ENCODE results near the gene CHSY1.

The CHSY1 gene

DNA sequence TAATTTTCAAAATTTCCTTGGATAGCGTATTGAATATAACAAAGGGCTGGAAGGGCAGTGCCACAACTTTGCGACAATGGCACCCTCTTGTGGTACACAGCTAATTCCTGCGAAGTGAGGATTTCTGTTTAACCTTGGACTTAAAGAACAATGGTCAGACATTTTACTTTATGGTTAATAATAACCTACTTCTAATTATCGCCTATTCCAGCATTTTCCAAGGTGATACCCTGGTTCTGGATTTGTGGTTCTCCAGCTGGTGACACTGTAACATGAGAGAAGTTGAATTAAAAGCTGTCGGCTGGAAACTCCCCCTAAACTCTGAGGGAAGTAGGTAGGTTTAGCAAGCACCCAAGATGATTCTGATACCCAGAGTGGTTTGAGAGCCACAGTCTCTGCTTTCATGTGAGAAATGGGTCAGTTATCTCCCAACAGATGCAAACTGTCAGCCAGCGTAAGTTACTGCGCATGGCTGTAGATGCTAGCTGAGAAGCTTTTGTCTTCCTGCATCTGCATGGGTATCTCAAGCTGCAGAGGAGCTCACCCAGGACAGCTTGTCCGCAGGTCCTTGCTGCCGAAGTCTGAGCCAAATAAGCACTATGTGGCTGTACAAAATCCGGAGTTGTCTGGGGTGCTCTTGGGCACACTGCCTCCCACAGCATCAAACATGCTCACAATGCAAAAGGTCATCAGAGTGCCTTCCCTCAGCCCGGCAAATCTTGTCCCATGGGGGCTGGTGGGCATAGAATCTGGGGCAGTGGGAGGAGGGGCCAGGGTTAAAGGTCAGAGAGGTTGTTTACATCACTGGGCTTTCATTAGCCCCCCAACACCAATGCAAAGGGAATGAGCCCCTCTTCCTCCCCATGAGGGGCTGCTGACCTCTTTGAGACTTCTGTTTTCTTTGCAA is 6.6 kb upstream of the CHSY1 start:
- H3K36me3 ChIP-seq (ENCODE audit: control insufficient read depth in 1 of 2, insufficient read depth in 2 of 2, low read depth in 1 of 2, low read length in 2 of 2): no peaks in the 10 kb centered on the region
- H3K4ac ChIP-seq (ENCODE audit: low read depth in 1 of 2, low read length in 2 of 2): no peak overlapping the region
- H2BK15ac ChIP-seq (ENCODE audit: low read depth, poor library complexity, severe bottlenecking): no peak overlapping the region
- peak overlapping the region; percentile 41 for H4K91ac ChIP-seq (ENCODE audit: low read length)
- H3K14ac ChIP-seq (ENCODE audit: low read length in 2 of 2): no peak overlapping the region
- no peak overlapping the region for H2AK5ac ChIP-seq (ENCODE audit: low read length, severe bottlenecking)
- no peak overlapping the region for H2BK12ac ChIP-seq (ENCODE audit: low read length in 2 of 2)
- DNase-seq: peak; percentile 73
- no peaks in the 10 kb centered on the region for H3K79me1 ChIP-seq (replicated peaks; ENCODE audit: low read length, poor library complexity, severe bottlenecking)
- no peak overlapping the region for H3K23ac ChIP-seq (ENCODE audit: low read length in 2 of 2)
- no peak overlapping the region for H2AFZ ChIP-seq (ENCODE audit: low read depth, low read length)
- H3K4me1 ChIP-seq (ENCODE audit: control insufficient read depth, insufficient read depth, low read depth, low read length): peaks cover 3% of the 10 kb centered on the region
- H4K8ac ChIP-seq (ENCODE audit: low read length): no peak overlapping the region
- no peak overlapping the region for H3K18ac ChIP-seq (ENCODE audit: low read depth in 1 of 2, low read length in 2 of 2)
- peak overlapping the region; percentile 40 for H3K9ac ChIP-seq (ENCODE audit: low read length)
- no peaks in the 10 kb centered on the region for H3K9me3 ChIP-seq (ENCODE audit: control insufficient read depth, low read length)
- no peak overlapping the region for H3K4me2 ChIP-seq (ENCODE audit: low read length, poor library complexity, severe bottlenecking)
- no peak overlapping the region for H2BK5ac ChIP-seq (ENCODE audit: low read depth, low read length, poor library complexity, severe bottlenecking)
- H3K27me3 ChIP-seq (ENCODE audit: control insufficient read depth in 1 of 2, insufficient read depth in 1 of 2, low read length in 2 of 2): peaks cover 0 to 7% of the 10 kb centered on the region in 2 experiments
- H3K4me3 ChIP-seq (ENCODE audit: insufficient read depth in 1 of 2, low read depth in 1 of 2, low read length in 2 of 2): no peak overlapping the region
- 72% methylated on average over 7 of the region's 11 CpGs for WGBS
- H3K27ac ChIP-seq (ENCODE audit: low read length, poor library complexity, severe bottlenecking): no peak overlapping the region
- H2BK120ac ChIP-seq (ENCODE audit: low read depth, low read length): no peak overlapping the region

DNA sequence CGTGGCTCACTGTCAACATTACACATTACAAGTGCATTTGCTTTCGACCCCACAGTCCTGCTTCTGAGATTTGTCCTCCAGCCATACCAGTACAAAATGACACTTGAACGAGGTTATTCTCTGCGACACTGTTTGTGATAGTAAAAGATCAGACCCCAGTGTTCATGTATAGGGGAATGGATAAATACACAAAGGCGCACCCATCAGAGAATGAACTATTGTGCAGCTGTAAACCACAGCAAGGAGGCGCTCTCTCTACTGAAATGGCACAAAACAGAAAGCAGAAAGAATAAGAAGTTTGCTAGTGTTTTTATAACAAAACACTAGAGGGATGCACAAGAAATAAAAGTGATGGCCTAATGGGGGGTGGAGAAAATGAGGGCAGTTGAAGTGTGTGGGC is 4.9 kb upstream of the CHSY1 start:
- 98% methylated on average over 6 of the region's 6 CpGs for WGBS
- peaks cover 0 to 7% of the 10 kb centered on the region in 2 experiments for H3K27me3 ChIP-seq (ENCODE audit: control insufficient read depth in 1 of 2, insufficient read depth in 1 of 2, low read length in 2 of 2)
- H4K91ac ChIP-seq (ENCODE audit: low read length): no peak overlapping the region
- no peak overlapping the region for H3K4ac ChIP-seq (ENCODE audit: low read depth in 1 of 2, low read length in 2 of 2)
- DNase-seq: no peak
- H2BK12ac ChIP-seq (ENCODE audit: low read length in 2 of 2): no peak overlapping the region
- H3K4me1 ChIP-seq (ENCODE audit: control insufficient read depth, insufficient read depth, low read depth, low read length): peaks cover 3% of the 10 kb centered on the region
- no peaks in the 10 kb centered on the region for H3K9me3 ChIP-seq (ENCODE audit: control insufficient read depth, low read length)
- no peaks in the 10 kb centered on the region for H3K79me1 ChIP-seq (replicated peaks; ENCODE audit: low read length, poor library complexity, severe bottlenecking)
- no peak overlapping the region for H2AK5ac ChIP-seq (ENCODE audit: low read length, severe bottlenecking)
- H2AFZ ChIP-seq (ENCODE audit: low read depth, low read length): no peak overlapping the region
- H2BK120ac ChIP-seq (ENCODE audit: low read depth, low read length): no peak overlapping the region
- no peak overlapping the region for H3K27ac ChIP-seq (ENCODE audit: low read length, poor library complexity, severe bottlenecking)
- H3K9ac ChIP-seq (ENCODE audit: low read length): no peak overlapping the region
- H2BK5ac ChIP-seq (ENCODE audit: low read depth, low read length, poor library complexity, severe bottlenecking): no peak overlapping the region
- H3K4me3 ChIP-seq (ENCODE audit: insufficient read depth in 1 of 2, low read depth in 1 of 2, low read length in 2 of 2): no peak overlapping the region
- no peak overlapping the region for H3K14ac ChIP-seq (ENCODE audit: low read length in 2 of 2)
- no peaks in the 10 kb centered on the region for H3K36me3 ChIP-seq (ENCODE audit: control insufficient read depth in 1 of 2, insufficient read depth in 2 of 2, low read depth in 1 of 2, low read length in 2 of 2)
- H3K4me2 ChIP-seq (ENCODE audit: low read length, poor library complexity, severe bottlenecking): no peak overlapping the region
- H4K8ac ChIP-seq (ENCODE audit: low read length): no peak overlapping the region
- H3K23ac ChIP-seq (ENCODE audit: low read length in 2 of 2): no peak overlapping the region
- no peak overlapping the region for H3K18ac ChIP-seq (ENCODE audit: low read depth in 1 of 2, low read length in 2 of 2)
- H2BK15ac ChIP-seq (ENCODE audit: low read depth, poor library complexity, severe bottlenecking): no peak overlapping the region

DNA sequence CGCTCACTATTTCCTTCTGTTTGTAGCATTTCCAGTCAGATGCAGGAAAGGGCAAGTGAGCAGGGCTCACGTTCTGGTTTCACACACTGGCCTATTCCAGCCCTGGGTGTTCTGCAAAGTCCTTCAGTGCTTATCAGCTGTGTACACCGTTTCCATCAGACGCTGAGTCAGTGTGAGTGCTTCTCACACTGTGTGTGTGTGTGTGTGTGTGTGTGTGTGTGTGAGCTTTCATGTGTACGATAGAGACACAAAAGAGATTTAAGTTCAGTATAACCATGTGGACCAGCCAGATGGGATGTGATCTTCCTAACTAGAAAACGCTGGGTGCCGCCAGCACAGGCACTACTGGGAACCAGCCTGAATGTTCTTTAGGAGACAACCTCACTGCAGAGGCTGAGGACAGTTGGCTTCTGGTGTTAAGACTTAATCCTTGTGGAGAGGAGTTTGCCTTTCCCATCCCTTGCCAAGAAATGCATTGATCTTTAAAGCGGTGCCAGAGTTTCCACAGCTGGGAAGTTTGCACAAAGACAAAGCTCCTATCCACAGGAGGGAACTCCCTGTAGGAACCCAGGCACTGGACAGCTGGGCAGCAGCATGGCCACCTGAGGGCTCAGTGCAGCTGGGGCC is 3.9 kb upstream of the CHSY1 start:
- Histone ChIP-seq H4K91ac (ENCODE audit: low read length) (no peak overlapping the region), H3K9me3 (ENCODE audit: control insufficient read depth, low read length) (no peaks in the 10 kb centered on the region), H4K8ac (ENCODE audit: low read length) (peak overlapping the region; percentile 23), H2AFZ (ENCODE audit: low read depth, low read length) (no peak overlapping the region), H2BK12ac (ENCODE audit: low read length in 2 of 2) (peak overlapping the region; percentile 6 to 66), H3K14ac (ENCODE audit: low read length in 2 of 2) (no peak overlapping the region), H3K4me1 (ENCODE audit: control insufficient read depth, insufficient read depth, low read depth, low read length) (peaks cover 3% of the 10 kb centered on the region), H3K23ac (ENCODE audit: low read length in 2 of 2) (no peak overlapping the region), H2BK15ac (ENCODE audit: low read depth, poor library complexity, severe bottlenecking) (no peak overlapping the region), H3K27ac (ENCODE audit: low read length, poor library complexity, severe bottlenecking) (no peak overlapping the region), H3K18ac (ENCODE audit: low read depth in 1 of 2, low read length in 2 of 2) (no peak overlapping the region), H2AK5ac (ENCODE audit: low read length, severe bottlenecking) (no peak overlapping the region), H3K36me3 (ENCODE audit: control insufficient read depth in 1 of 2, insufficient read depth in 2 of 2, low read depth in 1 of 2, low read length in 2 of 2) (no peaks in the 10 kb centered on the region), H3K4ac (ENCODE audit: low read depth in 1 of 2, low read length in 2 of 2) (no peak overlapping the region), H3K4me3 (ENCODE audit: insufficient read depth in 1 of 2, low read depth in 1 of 2, low read length in 2 of 2) (no peak overlapping the region), H2BK5ac (ENCODE audit: low read depth, low read length, poor library complexity, severe bottlenecking) (no peak overlapping the region), H3K9ac (ENCODE audit: low read length) (no peak overlapping the region), H2BK120ac (ENCODE audit: low read depth, low read length) (peak overlapping the region; percentile 49), H3K79me1 (replicated peaks; ENCODE audit: low read length, poor library complexity, severe bottlenecking) (no peaks in the 10 kb centered on the region), H3K4me2 (ENCODE audit: low read length, poor library complexity, severe bottlenecking) (no peak overlapping the region), H3K27me3 (ENCODE audit: control insufficient read depth in 1 of 2, insufficient read depth in 1 of 2, low read length in 2 of 2) (peaks cover 0 to 7% of the 10 kb centered on the region in 2 experiments)
- DNase-seq: peak; percentile 86
- WGBS: 45% methylated on average over 8 of the region's 8 CpGs

DNA sequence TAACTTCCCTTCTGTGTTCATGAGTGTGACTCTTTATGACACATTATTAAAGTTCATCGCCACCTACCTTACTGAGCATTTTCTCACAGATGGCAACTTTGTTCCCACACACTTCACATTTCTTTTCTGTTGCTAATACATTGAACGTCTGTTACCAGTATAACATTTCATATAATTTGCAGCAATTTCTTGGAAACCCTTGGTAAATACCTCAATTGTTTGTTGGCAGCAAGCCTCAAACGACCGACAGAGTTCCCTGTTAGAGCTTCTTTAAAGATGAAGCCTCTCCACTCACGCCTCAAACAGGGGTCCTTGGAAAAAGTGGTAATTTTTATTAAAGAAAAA is 3.2 kb upstream of the CHSY1 start:
- H3K14ac ChIP-seq (ENCODE audit: low read length in 2 of 2): no peak overlapping the region
- no peak overlapping the region for H2BK5ac ChIP-seq (ENCODE audit: low read depth, low read length, poor library complexity, severe bottlenecking)
- peaks cover 3% of the 10 kb centered on the region for H3K4me1 ChIP-seq (ENCODE audit: control insufficient read depth, insufficient read depth, low read depth, low read length)
- H2BK120ac ChIP-seq (ENCODE audit: low read depth, low read length): no peak overlapping the region
- no peak overlapping the region for H4K8ac ChIP-seq (ENCODE audit: low read length)
- no peak overlapping the region for H2BK12ac ChIP-seq (ENCODE audit: low read length in 2 of 2)
- H3K4me3 ChIP-seq (ENCODE audit: insufficient read depth in 1 of 2, low read depth in 1 of 2, low read length in 2 of 2): no peak overlapping the region
- peaks cover 0 to 7% of the 10 kb centered on the region in 2 experiments for H3K27me3 ChIP-seq (ENCODE audit: control insufficient read depth in 1 of 2, insufficient read depth in 1 of 2, low read length in 2 of 2)
- H3K18ac ChIP-seq (ENCODE audit: low read depth in 1 of 2, low read length in 2 of 2): no peak overlapping the region
- no peak for DNase-seq
- 86% methylated on average over 2 of the region's 5 CpGs for WGBS
- no peaks in the 10 kb centered on the region for H3K79me1 ChIP-seq (replicated peaks; ENCODE audit: low read length, poor library complexity, severe bottlenecking)
- H2BK15ac ChIP-seq (ENCODE audit: low read depth, poor library complexity, severe bottlenecking): no peak overlapping the region
- no peak overlapping the region for H3K9ac ChIP-seq (ENCODE audit: low read length)
- H3K36me3 ChIP-seq (ENCODE audit: control insufficient read depth in 1 of 2, insufficient read depth in 2 of 2, low read depth in 1 of 2, low read length in 2 of 2): no peaks in the 10 kb centered on the region
- no peak overlapping the region for H2AFZ ChIP-seq (ENCODE audit: low read depth, low read length)
- H3K4ac ChIP-seq (ENCODE audit: low read depth in 1 of 2, low read length in 2 of 2): no peak overlapping the region
- no peak overlapping the region for H3K23ac ChIP-seq (ENCODE audit: low read length in 2 of 2)
- H3K27ac ChIP-seq (ENCODE audit: low read length, poor library complexity, severe bottlenecking): no peak overlapping the region
- no peaks in the 10 kb centered on the region for H3K9me3 ChIP-seq (ENCODE audit: control insufficient read depth, low read length)
- no peak overlapping the region for H4K91ac ChIP-seq (ENCODE audit: low read length)
- H2AK5ac ChIP-seq (ENCODE audit: low read length, severe bottlenecking): no peak overlapping the region
- no peak overlapping the region for H3K4me2 ChIP-seq (ENCODE audit: low read length, poor library complexity, severe bottlenecking)
